Effector memory CD4-positive, alpha-beta T cell (primary cell): ENCODE data around the gene MEX3B.
"Not testable (repeated sequence)": the region's sequence is repeated elsewhere in the genome, so short reads cannot be mapped to it uniquely, and the experiment has no call there.

ENCODE experiments used
- DNase-seq, 3 donors: peaks; one replicate each; pipeline ENCODE4 v3.0.0-alpha.2; 2020
- H3K27ac ChIP-seq: 2 replicates; pipeline ENCODE4 v1.7.0; 2013; ENCODE audit warnings: mild to moderate bottlenecking, low read length, moderate library complexity; ENCODE audit not compliant: insufficient read depth, poor library complexity, severe bottlenecking
- H3K27me3 ChIP-seq: replicated peaks from 2 replicates; pipeline ENCODE4 v1.7.0; 2013; ENCODE audit warnings: mild to moderate bottlenecking, low read length; ENCODE audit not compliant: insufficient read depth, control insufficient read depth, poor library complexity, severe bottlenecking
- H3K36me3 ChIP-seq: 2 replicates; pipeline ENCODE4 v1.7.0; 2013; ENCODE audit warnings: mild to moderate bottlenecking, low read length, moderate library complexity; ENCODE audit not compliant: control insufficient read depth, insufficient read depth
- H3K4me1 ChIP-seq: 2 replicates; pipeline ENCODE4 v1.7.0; 2013; ENCODE audit warnings: low read length, mild to moderate bottlenecking; ENCODE audit not compliant: control insufficient read depth, insufficient read depth, poor library complexity, severe bottlenecking
- H3K4me3 ChIP-seq: 2 replicates; pipeline ENCODE4 v1.7.0; 2013; ENCODE audit warnings: low read length, low read depth, mild to moderate bottlenecking; ENCODE audit not compliant: insufficient read depth, poor library complexity, severe bottlenecking
- H3K9me3 ChIP-seq: 2 replicates; pipeline ENCODE4 v1.7.0; 2013; ENCODE audit warnings: mild to moderate bottlenecking, low read length, moderate library complexity; ENCODE audit not compliant: control insufficient read depth

Gene MEX3B

GRCh38 chr15:82014989-82015388 lies 30.8 kb downstream of the MEX3B start:
- peaks cover 3% of the 10 kb centered on the region for H3K27me3 ChIP-seq
- no peak for DNase-seq
- H3K9me3 ChIP-seq: no peaks in the 10 kb centered on the region
- no peak overlapping the region for H3K4me3 ChIP-seq
- no peaks in the 10 kb centered on the region for H3K4me1 ChIP-seq
- H3K27ac ChIP-seq: no peak overlapping the region
- no peaks in the 10 kb centered on the region for H3K36me3 ChIP-seq

- Histone ChIP-seq H3K9me3 (no peaks in the 10 kb centered on the region), H3K36me3 (no peaks in the 10 kb centered on the region), H3K4me3 (no peak overlapping the region), H3K27me3 (no peaks in the 10 kb centered on the region), H3K27ac (no peak overlapping the region), H3K4me1 (no peaks in the 10 kb centered on the region)
- DNase-seq: no peak
Measured at GRCh38 chr15:82012908-82013307, 32.9 kb downstream of the MEX3B start.

- H3K27me3 ChIP-seq: no peaks in the 10 kb centered on the region
- no peak for DNase-seq
- no peaks in the 10 kb centered on the region for H3K4me1 ChIP-seq
- no peak overlapping the region for H3K27ac ChIP-seq
- H3K36me3 ChIP-seq: no peaks in the 10 kb centered on the region
- H3K4me3 ChIP-seq: no peak overlapping the region
- H3K9me3 ChIP-seq: no peaks in the 10 kb centered on the region
Measured at GRCh38 chr15:82005239-82005638, 40.6 kb downstream of the MEX3B start.

- DNase-seq: no peak
- Histone ChIP-seq H3K27me3 (no peaks in the 10 kb centered on the region), H3K4me1 (no peaks in the 10 kb centered on the region), H3K36me3 (no peaks in the 10 kb centered on the region), H3K4me3 (no peak overlapping the region), H3K27ac (no peak overlapping the region), H3K9me3 (no peaks in the 10 kb centered on the region)
Measured at GRCh38 chr15:82003916-82004315, 41.9 kb downstream of the MEX3B start.

- DNase-seq, H3K4me1 ChIP-seq, H3K4me3 ChIP-seq, H3K9me3 ChIP-seq, H3K27ac ChIP-seq, H3K36me3 ChIP-seq, H3K27me3 ChIP-seq: not testable (repeated sequence)
Measured at GRCh38 chr15:81995081-81995480, 50.7 kb downstream of the MEX3B start.

- no peaks in the 10 kb centered on the region for H3K9me3 ChIP-seq
- DNase-seq: no peak
- no peaks in the 10 kb centered on the region for H3K27me3 ChIP-seq
- H3K27ac ChIP-seq: no peak overlapping the region
- H3K4me1 ChIP-seq: no peaks in the 10 kb centered on the region
- H3K36me3 ChIP-seq: no peaks in the 10 kb centered on the region
- H3K4me3 ChIP-seq: no peak overlapping the region
Measured at GRCh38 chr15:81992523-81992922, 53.3 kb downstream of the MEX3B start.
